ENCODE measurements around the gene SNAPC2. TPM values are rescaled to one million over a fixed set of nuclear protein-coding genes. Genes with fewer than 3 reads are reported as not detected.

SNAPC2 gene
- total and polyA plus RNA-seq, 2 experiments from 2014 or later = 22.5 to 42.1 TPM

DNA sequence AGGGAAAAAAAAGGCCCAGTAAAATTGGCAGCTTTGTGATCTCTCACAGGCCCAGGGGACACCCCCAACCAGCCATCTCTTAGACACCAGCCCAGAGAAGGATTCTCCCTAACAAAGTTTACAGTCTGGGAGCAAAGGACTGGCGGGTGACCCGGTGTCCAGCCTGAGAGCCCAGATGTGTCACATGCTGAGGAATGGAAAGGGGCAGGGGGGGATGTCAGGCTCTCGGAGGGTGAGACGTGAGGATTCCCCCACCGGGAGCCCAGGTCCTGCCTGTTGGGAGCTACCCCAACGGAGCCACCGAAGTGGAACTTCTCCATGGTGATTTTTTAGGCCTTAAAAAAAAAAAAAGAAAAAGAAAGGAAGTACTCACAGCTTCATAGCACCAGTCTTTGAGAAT is 10.6 kb downstream of the SNAPC2 start:
- Histone ChIP-seq H3K4me1 (ENCODE audit: low read depth) (peaks cover 4% of the 10 kb centered on the region), H3K27me3 (no peaks in the 10 kb centered on the region), H3K36me3 (peaks cover 35% of the 10 kb centered on the region), H3K9me3 (ENCODE audit: low read depth) (no peaks in the 10 kb centered on the region), H3K4me3 (no peak overlapping the region), H3K27ac (no peak overlapping the region)
- TF ChIP-seq, protein P1, sequence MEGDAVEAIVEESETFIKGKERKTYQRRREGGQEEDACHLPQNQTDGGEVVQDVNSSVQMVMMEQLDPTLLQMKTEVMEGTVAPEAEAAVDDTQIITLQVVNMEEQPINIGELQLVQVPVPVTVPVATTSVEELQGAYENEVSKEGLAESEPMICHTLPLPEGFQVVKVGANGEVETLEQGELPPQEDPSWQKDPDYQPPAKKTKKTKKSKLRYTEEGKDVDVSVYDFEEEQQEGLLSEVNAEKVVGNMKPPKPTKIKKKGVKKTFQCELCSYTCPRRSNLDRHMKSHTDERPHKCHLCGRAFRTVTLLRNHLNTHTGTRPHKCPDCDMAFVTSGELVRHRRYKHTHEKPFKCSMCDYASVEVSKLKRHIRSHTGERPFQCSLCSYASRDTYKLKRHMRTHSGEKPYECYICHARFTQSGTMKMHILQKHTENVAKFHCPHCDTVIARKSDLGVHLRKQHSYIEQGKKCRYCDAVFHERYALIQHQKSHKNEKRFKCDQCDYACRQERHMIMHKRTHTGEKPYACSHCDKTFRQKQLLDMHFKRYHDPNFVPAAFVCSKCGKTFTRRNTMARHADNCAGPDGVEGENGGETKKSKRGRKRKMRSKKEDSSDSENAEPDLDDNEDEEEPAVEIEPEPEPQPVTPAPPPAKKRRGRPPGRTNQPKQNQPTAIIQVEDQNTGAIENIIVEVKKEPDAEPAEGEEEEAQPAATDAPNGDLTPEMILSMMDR (IDR thresholded peaks at IDR 0.05; ENCODE audit: low read depth, low read length) = no peak
- no peak for DNase-seq (ENCODE audit: low read depth in 1 of 2, low spot score in 1 of 2)

- no peak overlapping the region for H3K4me3 ChIP-seq
- TF ChIP-seq, protein P1 (IDR thresholded peaks at IDR 0.05; ENCODE audit: low read depth, low read length) = no peak
- H3K4me1 ChIP-seq (ENCODE audit: low read depth) = peaks cover 1% of the 10 kb centered on the region
- H3K9me3 ChIP-seq (ENCODE audit: low read depth) = no peaks in the 10 kb centered on the region
- H3K27me3 ChIP-seq = no peaks in the 10 kb centered on the region
- no peak for DNase-seq (ENCODE audit: low read depth in 1 of 2, low spot score in 1 of 2)
- no peak overlapping the region for H3K27ac ChIP-seq
- H3K36me3 ChIP-seq = peaks cover 41% of the 10 kb centered on the region
Observed at GRCh38 chr19:7931221-7932061, 11.3 kb downstream of the SNAPC2 start.

- peaks cover 51% of the 10 kb centered on the region for H3K36me3 ChIP-seq
- TF ChIP-seq, protein P1 (IDR thresholded peaks at IDR 0.05; ENCODE audit: low read depth, low read length) = no peak
- no peak overlapping the region for H3K27ac ChIP-seq
- H3K4me3 ChIP-seq = no peak overlapping the region
- no peaks in the 10 kb centered on the region for H3K4me1 ChIP-seq (ENCODE audit: low read depth)
- H3K9me3 ChIP-seq (ENCODE audit: low read depth) = no peaks in the 10 kb centered on the region
- DNase-seq (ENCODE audit: low read depth in 1 of 2, low spot score in 1 of 2) = no peak
- no peaks in the 10 kb centered on the region for H3K27me3 ChIP-seq
Observed at GRCh38 chr19:7932276-7932929, 12.3 kb downstream of the SNAPC2 start.

- no peaks in the 10 kb centered on the region for H3K9me3 ChIP-seq (ENCODE audit: low read depth)
- no peak for DNase-seq (ENCODE audit: low read depth in 1 of 2, low spot score in 1 of 2)
- no peak overlapping the region for H3K27ac ChIP-seq
- H3K4me3 ChIP-seq = no peak overlapping the region
- peaks cover 52% of the 10 kb centered on the region for H3K36me3 ChIP-seq
- TF ChIP-seq, protein P1 (IDR thresholded peaks at IDR 0.05; ENCODE audit: low read depth, low read length) = no peak
- H3K4me1 ChIP-seq (ENCODE audit: low read depth) = no peaks in the 10 kb centered on the region
- H3K27me3 ChIP-seq = no peaks in the 10 kb centered on the region
Observed at GRCh38 chr19:7932930-7933300, 12.8 kb downstream of the SNAPC2 start.

DNA sequence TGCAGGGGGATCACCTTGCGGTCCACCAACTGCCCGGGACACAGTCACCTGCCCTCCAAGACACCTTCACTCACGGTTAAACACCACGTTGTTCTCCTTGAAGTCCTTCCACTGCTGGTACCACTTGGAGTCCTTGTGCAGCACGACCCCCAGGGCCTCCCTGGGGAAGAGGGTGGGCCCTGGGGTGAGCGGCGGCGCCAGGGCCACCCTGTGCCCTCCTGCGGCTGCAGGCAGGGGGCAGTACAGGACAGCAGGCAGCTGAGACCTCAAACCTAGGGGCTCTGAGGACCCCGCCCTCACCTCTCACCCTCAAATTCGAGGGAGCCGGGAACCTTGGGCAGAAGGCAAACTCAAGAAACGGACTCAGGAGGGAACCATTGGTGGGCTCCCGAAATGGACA is 13.3 kb downstream of the SNAPC2 start:
- no peak overlapping the region for H3K4me3 ChIP-seq
- peaks cover 52% of the 10 kb centered on the region for H3K36me3 ChIP-seq
- DNase-seq (ENCODE audit: low read depth in 1 of 2, low spot score in 1 of 2) = no peak
- H3K27me3 ChIP-seq = no peaks in the 10 kb centered on the region
- H3K4me1 ChIP-seq (ENCODE audit: low read depth) = no peaks in the 10 kb centered on the region
- TF ChIP-seq, protein P1 (IDR thresholded peaks at IDR 0.05; ENCODE audit: low read depth, low read length) = peak; percentile 32
- H3K27ac ChIP-seq = no peak overlapping the region
- no peaks in the 10 kb centered on the region for H3K9me3 ChIP-seq (ENCODE audit: low read depth)
